HG03571 (cell line): ENCODE measurements around the gene C1orf21.

ENCODE experiments used
- ATAC-seq: cut with Tn5 transposase; IDR thresholded peaks from one replicate; pipeline ENCODE4 v1.9.1; 2021; ENCODE audit not compliant: unreplicated experiment

The C1orf21 gene

DNA sequence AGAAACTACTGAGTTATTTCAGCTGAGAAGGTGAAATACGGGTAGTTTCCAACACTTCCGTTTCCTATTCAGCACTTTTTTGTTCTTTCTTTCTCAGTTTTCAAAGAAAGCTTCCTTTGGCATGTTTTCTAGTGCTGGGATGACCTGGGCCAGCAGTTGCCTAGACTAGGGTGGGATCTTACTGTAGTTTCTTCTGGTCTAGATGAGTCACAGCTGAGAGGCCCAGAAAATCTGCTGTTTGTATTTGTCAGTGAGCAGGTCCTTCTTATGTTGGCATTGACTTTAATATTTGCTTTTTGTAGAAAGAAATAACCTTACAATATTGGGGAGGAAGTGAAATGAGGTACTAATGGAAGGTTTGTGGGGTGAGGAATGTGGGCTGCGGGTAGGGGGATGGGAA, 22.2 kb downstream of the C1orf21 start:
- no peak for ATAC-seq

GRCh38 chr1:184412472-184412871, 25.6 kb downstream of the C1orf21 start:
- no peak for ATAC-seq

DNA sequence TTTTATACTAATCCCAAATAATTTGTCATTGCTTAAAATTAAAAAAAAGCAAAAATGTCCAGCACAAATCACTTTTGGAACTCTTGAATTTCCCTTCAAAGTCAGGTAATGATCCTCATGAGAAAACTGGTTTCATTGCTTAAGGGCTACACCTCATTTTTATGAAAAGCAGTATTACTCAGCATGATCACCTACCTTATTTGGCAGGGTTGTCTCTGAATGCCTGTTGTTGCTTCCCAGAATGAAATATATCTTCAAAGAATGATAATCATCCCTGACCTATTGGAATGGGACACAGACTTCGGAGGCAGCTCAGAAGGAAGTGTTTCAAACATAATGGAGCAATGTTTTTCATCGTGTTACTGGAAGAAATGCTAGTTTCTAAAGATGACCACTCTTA, 29.7 kb downstream of the C1orf21 start:
- no peak for ATAC-seq

- ATAC-seq = no peak
Measured at GRCh38 chr1:184416946-184417345, 30.1 kb downstream of the C1orf21 start.

GRCh38 chr1:184417916-184418315, 31.1 kb downstream of the C1orf21 start:
- no peak for ATAC-seq

DNA sequence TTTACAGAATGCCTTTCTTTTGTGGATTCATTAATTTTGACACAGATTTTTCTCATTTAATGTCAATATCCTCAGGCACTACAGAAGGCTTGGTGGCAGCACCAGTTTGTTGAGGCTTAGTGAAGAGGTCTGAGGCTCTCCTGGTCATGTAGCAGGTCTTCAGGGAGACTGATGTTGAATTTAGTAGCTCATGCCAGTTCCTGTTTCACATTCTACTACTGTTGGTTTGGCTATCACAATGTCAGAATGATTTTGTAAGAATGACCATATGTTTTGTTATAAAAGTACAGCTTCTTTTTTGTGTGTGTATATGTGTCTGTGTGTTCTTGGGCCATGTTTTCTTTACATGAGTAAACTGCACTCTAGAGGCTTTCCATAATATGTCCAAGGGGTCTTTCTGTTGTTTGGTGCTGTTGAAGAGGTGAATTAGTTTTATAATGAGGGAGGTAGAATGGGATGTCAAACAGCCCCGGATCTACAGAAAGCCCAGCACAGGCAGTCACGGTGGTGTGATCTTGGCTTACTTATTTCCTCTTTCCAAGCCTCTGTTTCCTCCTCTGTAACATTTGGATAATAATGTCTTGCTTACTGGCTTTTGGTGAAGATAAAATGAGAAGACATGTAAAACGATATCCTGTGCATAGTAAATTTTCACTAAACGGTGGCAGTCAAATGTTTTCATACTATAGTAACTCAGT, 32.0 kb downstream of the C1orf21 start:
- ATAC-seq = no peak

GRCh38 chr1:184419350-184420161, 32.7 kb downstream of the C1orf21 start:
- ATAC-seq = no peak

GRCh38 chr1:184422490-184423233, 35.8 kb downstream of the C1orf21 start:
- no peak for ATAC-seq

DNA sequence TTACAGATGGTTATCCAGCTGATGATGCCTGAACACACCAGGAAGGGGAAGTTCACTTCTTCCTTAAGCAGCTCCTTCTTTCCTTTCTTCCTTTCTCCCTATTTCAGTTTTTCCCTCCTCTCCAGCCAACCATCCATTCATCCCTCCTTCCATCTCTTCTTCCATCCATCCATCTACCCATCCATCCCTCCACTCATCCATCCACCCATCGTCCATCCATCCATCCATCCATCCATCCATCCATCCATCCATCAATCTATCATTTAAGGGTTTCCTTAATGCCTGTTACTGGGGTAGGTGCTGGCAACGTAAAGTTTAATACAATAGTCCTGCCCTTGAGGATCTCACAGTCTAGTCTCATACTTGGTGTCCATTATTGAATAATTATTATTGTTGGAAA, 36.8 kb downstream of the C1orf21 start:
- no peak for ATAC-seq

- ATAC-seq = no peak
Measured at GRCh38 chr1:184424157-184424556, 37.3 kb downstream of the C1orf21 start.

DNA sequence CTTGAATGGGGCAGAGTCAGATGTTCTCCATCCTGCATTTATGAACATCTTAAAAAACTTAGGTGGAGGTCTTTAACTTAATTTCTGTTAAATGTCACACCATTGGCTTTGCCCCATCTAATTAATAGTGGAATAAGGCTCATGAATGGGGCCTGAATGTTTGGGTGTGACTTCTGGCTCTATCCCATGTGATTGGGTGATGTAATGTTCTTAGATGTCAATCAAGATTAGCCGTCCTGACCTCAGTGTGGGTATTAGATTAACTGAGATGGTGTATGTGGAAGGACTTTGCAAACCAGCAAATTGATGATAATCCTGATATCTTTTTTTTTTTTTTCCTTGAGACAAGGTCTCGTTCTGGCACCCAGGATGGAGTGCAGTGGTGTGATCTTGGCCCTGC, 38.1 kb downstream of the C1orf21 start:
- no peak for ATAC-seq

- no peak for ATAC-seq
Measured at GRCh38 chr1:184425449-184426277, 38.8 kb downstream of the C1orf21 start.

DNA sequence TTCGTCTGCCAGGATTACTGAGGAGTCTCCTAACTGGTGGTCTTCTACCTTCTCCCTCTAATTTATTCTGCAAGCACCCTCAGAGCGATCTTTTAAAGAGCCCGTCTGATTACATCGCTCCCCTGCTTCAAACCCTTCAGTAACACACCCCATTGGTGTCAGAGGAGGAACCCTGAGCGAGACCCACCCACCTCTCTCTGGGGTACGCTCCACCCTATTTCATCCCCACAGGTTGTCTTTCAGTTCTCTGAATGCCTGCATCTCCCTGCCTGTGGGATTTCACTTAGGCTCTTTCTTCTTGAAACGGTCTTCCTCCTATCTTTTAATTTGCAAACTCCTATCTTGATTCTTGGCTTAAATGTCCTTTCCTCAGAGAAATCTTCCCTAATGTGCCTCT, 39.4 kb downstream of the C1orf21 start:
- no peak for ATAC-seq

DNA sequence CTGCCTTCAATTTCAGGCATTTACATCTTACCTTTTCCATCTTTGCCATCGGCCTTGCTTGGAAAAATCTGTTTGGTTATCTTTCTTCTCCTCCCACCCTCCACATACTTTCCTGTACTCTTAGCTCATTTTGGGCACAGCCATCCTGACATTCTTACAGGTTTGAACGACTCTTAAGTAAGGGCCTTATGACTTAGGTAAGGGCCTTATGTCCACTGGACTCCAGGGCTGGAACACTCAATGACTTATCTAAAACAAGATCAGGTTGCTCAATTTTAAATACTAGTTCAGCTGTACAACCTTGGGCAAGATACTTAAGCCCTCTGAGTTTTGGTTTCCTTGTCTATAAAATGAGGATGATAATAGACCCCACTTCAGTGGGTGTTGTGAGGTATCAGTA, 40.9 kb downstream of the C1orf21 start:
- ATAC-seq = no peak

GRCh38 chr1:184428604-184429003, 41.8 kb downstream of the C1orf21 start:
- no peak for ATAC-seq

GRCh38 chr1:184429335-184429734, 42.5 kb downstream of the C1orf21 start:
- no peak for ATAC-seq

DNA sequence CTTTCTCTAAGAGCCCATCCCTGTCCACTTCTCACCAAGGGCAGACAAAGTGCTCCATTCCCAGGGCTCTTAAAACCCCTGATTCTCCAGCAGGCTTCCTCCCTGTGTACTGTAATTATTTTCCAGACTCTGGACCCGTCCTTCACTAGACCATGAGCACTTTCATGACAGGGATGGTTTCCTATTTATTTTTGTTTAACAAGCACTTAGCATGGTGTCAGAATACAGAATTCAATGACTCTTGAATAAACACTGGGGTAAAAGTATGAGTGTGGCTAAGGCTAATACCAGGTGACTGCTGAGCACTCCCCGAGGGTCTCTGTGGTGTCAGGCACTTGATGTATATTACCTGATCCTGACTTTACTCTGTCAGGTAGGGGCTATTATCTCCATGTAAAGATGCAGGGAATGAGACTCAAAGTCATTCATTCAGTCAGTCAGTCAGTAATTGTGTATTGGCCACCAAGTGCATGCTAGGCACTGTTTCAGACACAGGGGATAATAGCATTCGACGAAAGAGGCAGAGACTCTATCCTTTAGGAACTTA, 47.2 kb downstream of the C1orf21 start:
- no peak for ATAC-seq

GRCh38 chr1:184437291-184437690, 50.5 kb downstream of the C1orf21 start:
- ATAC-seq = no peak

DNA sequence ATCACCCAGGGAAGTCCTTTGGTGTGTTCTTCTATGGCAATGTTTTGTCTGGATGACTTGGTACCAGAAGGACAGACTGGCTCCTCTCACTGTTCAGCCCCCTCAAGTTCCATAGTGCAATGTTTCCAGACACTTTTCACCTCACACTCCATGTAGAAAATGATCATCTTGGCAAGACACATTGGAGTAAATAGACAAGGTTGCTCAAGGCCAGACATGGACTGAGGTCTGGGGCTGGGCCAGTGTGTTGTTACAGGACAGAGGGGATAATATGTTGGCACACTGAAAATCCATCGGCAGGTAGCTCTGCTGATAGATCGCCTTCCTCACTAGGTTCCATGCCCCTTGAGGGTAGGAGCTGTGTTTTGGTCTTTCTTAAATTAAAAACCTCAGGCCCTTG, 51.5 kb downstream of the C1orf21 start:
- ATAC-seq = no peak

DNA sequence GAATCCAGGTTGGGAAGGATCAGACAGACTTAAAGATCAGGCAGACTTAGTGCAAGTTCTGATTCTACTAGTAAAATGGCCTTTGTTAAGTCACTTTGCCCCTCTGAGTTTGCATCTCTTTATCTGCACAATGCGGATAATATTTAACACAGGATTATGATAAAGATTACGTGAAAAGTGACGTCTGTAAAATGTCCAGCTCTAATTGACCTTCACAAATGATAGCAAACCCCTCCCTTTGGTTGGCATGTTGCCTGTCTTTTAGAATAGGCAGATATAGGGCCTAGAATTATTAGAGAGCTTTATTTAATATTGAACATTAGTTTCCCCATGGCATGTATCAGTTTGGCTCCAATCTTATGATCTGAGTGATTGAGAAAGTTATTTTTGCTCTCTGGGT, 55.4 kb downstream of the C1orf21 start:
- ATAC-seq = no peak

DNA sequence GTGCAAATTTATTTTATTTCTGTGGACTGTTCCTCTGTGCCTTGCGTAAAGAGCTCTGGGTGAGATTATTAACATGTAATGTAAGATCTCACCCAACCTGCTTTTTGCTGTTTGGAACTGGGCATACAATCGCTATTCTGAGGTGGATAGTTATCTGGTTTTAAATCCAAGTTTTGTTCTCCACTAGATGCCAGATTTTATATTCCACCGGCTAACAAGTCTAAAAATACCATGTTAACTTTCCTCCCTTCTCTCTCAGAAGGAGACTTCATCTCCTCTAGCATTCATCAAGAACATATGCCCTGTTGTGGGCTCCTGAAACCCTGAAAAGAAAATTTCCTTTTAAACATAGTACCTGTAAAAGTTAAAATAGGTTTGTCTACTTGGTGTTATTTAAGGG, 56.4 kb downstream of the C1orf21 start:
- no peak for ATAC-seq
